CD4-positive, CD25-positive, alpha-beta regulatory T cell (primary cell): ENCODE data around the gene KPRP. TPM values are rescaled to one million over a fixed set of nuclear protein-coding genes. Genes with fewer than 3 reads are reported as not detected.
A peak's percentile ranks its signal among the peaks of the same experiment; 100 is the strongest.

Experiments used
- ATAC-seq, 2 donors: fragments of 150-1000 bp; cut with Tn5 transposase; one replicate each; pipeline ENCODE4 v1.10.0; 2021; ENCODE audit warnings: low read depth in 2 of 2, moderate number of reproducible peaks in 2 of 2, moderate library complexity in 1 of 2
- DNase-seq, 3 donors: peaks; one replicate each; pipeline versions ENCODE4 v3.0.0 to v3.0.0-alpha.2; 2012 to 2022; ENCODE audit warnings: mixed read lengths in 1 of 3
- H3K27ac ChIP-seq: one replicate; pipeline ENCODE4 v1.7.0; 2013; ENCODE audit warnings: mild to moderate bottlenecking, low read length; ENCODE audit not compliant: insufficient read depth, poor library complexity, severe bottlenecking
- H3K27me3 ChIP-seq: one replicate; pipeline ENCODE4 v1.7.0; 2013; ENCODE audit warnings: low read length; ENCODE audit not compliant: control insufficient read depth, insufficient read depth
- H3K36me3 ChIP-seq: one replicate; pipeline ENCODE4 v1.7.0; 2013; ENCODE audit warnings: mild to moderate bottlenecking, low read length, moderate library complexity; ENCODE audit not compliant: control insufficient read depth, insufficient read depth
- H3K4me1 ChIP-seq: 2 replicates; pipeline ENCODE4 v1.7.0; 2013; ENCODE audit warnings: mild to moderate bottlenecking, low read length; ENCODE audit not compliant: insufficient read depth, control insufficient read depth, poor library complexity, severe bottlenecking
- H3K4me3 ChIP-seq: one replicate; pipeline ENCODE4 v1.7.0; 2013; ENCODE audit warnings: low read depth, mild to moderate bottlenecking, low read length, moderate library complexity
- H3K9me3 ChIP-seq, 2 experiments: 1 replicate in 1 of 2; 2 replicates in 1 of 2; pipeline ENCODE4 v1.7.0; 2013; ENCODE audit warnings: low read length in 2 of 2, mild to moderate bottlenecking in 1 of 2, moderate library complexity in 1 of 2; ENCODE audit not compliant: control insufficient read depth in 2 of 2
- H3K27ac Mint-ChIP-seq, 3 donors: one replicate each; pipeline ENCODE4 v1.8.0; 2020 to 2022; ENCODE audit warnings: mild to moderate bottlenecking in 3 of 3, mixed read lengths in 3 of 3, moderate library complexity in 2 of 3
- H3K27me3 Mint-ChIP-seq: one replicate; pipeline ENCODE4 v1.8.0; 2022; ENCODE audit warnings: mild to moderate bottlenecking, mixed read lengths
- H3K36me3 Mint-ChIP-seq: one replicate; pipeline ENCODE4 v1.8.0; 2020; ENCODE audit warnings: mixed read lengths
- H3K4me1 Mint-ChIP-seq, 4 donors: one replicate each; pipeline ENCODE4 v1.8.0; 2020 to 2022; ENCODE audit warnings: mixed read lengths in 4 of 4, mild to moderate bottlenecking in 1 of 4
- H3K4me3 Mint-ChIP-seq, 4 donors: one replicate each; pipeline ENCODE4 v1.8.0; 2020 to 2022; ENCODE audit warnings: mild to moderate bottlenecking in 4 of 4, mixed read lengths in 4 of 4, moderate library complexity in 3 of 4
- H3K9me3 Mint-ChIP-seq, 7 donors: one replicate each; pipeline ENCODE4 v1.8.0; 2020 to 2022; ENCODE audit warnings: mixed read lengths in 7 of 7, mild to moderate bottlenecking in 3 of 7, moderate library complexity in 2 of 7
- polyA plus RNA-seq, 4 donors: library from polyadenylated mRNA; unstranded; fragments of 300-500 nt; fragmentation: Illumina TruSeq; gene quantifications; one replicate each; pipeline ENCODE4 v1.2.3, GENCODE V29; 2021
- total RNA-seq: library from RNA; stranded (reverse); gene quantifications from one replicate; pipeline ENCODE4 v1.2.3, GENCODE V29; 2022

Gene KPRP
- total and polyA plus RNA-seq, 5 donors from 2014 or later: not detected

DNA sequence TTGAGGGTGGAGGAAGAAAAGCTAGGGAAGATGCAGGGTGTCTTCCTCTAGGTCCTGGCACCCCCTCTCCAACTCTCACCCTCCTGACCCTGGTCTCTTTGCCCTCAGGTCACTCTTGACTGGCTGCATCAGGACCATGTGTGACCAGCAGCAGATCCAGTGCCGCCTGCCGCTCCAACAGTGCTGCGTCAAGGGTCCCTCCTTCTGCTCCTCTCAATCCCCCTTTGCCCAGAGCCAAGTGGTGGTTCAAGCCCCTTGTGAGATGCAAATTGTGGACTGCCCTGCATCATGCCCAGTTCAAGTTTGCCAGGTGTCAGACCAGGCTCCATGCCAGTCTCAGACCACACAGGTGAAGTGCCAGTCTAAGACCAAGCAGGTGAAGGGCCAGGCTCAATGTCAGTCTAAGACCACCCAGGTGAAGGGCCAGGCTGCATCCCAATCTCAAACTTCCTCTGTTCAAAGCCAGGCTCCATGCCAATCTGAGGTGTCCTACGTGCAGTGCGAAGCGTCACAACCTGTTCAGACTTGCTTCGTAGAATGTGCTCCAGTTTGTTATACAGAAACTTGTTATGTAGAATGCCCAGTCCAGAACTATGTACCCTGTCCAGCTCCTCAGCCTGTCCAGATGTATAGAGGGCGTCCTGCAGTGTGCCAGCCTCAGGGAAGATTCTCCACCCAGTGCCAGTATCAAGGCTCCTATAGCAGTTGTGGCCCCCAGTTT is 1.8 kb downstream of the KPRP start:
- H3K27me3 Mint-ChIP-seq: peaks cover 9% of the 10 kb centered on the region
- ATAC-seq (no peak), DNase-seq (no peak)
- no peaks in the 10 kb centered on the region for H3K36me3 Mint-ChIP-seq
- H3K36me3 ChIP-seq: no peaks in the 10 kb centered on the region
- no peaks in the 10 kb centered on the region for H3K9me3 ChIP-seq
- no peak overlapping the region for H3K4me3 ChIP-seq
- H3K9me3 Mint-ChIP-seq: peaks cover 0 to 5% (median 0%) of the 10 kb centered on the region in 7 donors
- no peak overlapping the region for H3K27ac ChIP-seq
- H3K4me3 Mint-ChIP-seq: no peak overlapping the region
- no peaks in the 10 kb centered on the region for H3K4me1 ChIP-seq
- H3K27me3 ChIP-seq: no peaks in the 10 kb centered on the region
- peak overlapping the region in 1 of 3 donors; percentile 83 for H3K27ac Mint-ChIP-seq
- H3K4me1 Mint-ChIP-seq: no peaks in the 10 kb centered on the region

DNA sequence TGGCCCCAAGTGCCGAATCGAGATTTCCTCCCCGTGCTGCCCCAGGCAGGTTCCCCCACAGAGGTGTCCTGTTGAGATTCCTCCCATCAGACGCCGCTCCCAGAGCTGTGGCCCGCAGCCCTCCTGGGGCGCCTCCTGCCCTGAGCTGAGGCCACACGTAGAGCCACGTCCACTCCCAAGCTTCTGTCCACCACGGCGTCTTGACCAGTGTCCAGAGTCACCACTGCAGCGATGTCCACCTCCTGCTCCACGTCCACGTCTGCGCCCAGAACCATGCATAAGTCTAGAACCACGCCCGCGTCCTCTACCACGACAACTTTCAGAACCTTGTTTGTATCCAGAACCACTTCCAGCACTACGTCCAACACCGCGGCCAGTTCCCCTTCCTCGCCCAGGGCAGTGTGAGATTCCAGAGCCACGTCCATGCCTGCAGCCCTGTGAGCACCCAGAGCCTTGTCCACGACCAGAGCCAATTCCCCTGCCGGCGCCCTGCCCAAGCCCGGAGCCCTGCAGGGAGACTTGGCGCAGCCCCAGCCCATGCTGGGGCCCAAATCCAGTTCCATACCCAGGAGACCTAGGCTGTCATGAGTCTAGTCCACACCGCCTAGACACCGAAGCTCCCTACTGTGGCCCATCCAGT is 2.8 kb downstream of the KPRP start:
- H3K27me3 ChIP-seq: no peaks in the 10 kb centered on the region
- DNase-seq (no peak), ATAC-seq (no peak)
- H3K27ac ChIP-seq: no peak overlapping the region
- H3K9me3 Mint-ChIP-seq: peaks cover 0 to 5% (median 0%) of the 10 kb centered on the region in 7 donors
- H3K4me1 Mint-ChIP-seq: no peaks in the 10 kb centered on the region
- H3K36me3 ChIP-seq: no peaks in the 10 kb centered on the region
- H3K9me3 ChIP-seq: no peaks in the 10 kb centered on the region
- no peaks in the 10 kb centered on the region for H3K4me1 ChIP-seq
- H3K27me3 Mint-ChIP-seq: peaks cover 9% of the 10 kb centered on the region
- no peak overlapping the region for H3K27ac Mint-ChIP-seq
- H3K36me3 Mint-ChIP-seq: no peaks in the 10 kb centered on the region
- H3K4me3 ChIP-seq: no peak overlapping the region
- peak overlapping the region in 1 of 4 donors; percentile 24 for H3K4me3 Mint-ChIP-seq

DNA sequence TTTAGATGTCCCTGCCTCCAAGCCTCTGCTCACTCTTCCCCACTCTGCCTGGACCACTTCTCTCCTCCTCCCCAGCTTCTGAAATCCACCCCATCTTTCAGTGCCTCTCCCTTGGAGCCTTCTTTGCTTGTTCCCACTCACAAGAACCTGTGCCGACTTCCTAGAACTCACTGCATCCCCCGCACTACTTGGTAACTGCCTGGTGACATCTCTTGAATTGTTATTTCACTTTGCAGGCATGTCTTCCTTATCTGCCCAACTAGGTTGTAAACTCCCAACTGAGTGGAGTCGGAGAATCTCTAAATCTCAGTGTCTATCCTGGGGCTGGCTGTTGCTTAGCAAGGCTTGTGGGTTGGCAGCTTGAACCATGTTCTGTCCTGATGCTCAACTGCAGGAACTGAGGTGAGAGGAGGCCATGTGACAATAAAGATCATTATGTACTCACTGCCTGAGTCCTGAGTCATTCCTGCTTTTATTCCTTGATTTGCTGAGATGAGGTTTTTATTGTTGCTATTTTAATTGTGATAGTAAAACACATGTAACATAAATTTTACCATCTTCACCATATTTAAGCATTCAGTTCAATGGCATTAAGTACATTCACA is 3.9 kb downstream of the KPRP start:
- no peaks in the 10 kb centered on the region for H3K4me1 ChIP-seq
- no peaks in the 10 kb centered on the region for H3K9me3 ChIP-seq
- H3K36me3 ChIP-seq: no peaks in the 10 kb centered on the region
- H3K4me1 Mint-ChIP-seq: no peaks in the 10 kb centered on the region
- peaks cover 9% of the 10 kb centered on the region for H3K27me3 Mint-ChIP-seq
- H3K4me3 ChIP-seq: no peak overlapping the region
- no peaks in the 10 kb centered on the region for H3K36me3 Mint-ChIP-seq
- DNase-seq (no peak), ATAC-seq (no peak)
- H3K4me3 Mint-ChIP-seq: no peak overlapping the region
- no peak overlapping the region for H3K27ac ChIP-seq
- peak overlapping the region in 1 of 3 donors; percentile 40 for H3K27ac Mint-ChIP-seq
- no peaks in the 10 kb centered on the region for H3K27me3 ChIP-seq
- peaks cover 0 to 5% (median 0%) of the 10 kb centered on the region in 7 donors for H3K9me3 Mint-ChIP-seq

DNA sequence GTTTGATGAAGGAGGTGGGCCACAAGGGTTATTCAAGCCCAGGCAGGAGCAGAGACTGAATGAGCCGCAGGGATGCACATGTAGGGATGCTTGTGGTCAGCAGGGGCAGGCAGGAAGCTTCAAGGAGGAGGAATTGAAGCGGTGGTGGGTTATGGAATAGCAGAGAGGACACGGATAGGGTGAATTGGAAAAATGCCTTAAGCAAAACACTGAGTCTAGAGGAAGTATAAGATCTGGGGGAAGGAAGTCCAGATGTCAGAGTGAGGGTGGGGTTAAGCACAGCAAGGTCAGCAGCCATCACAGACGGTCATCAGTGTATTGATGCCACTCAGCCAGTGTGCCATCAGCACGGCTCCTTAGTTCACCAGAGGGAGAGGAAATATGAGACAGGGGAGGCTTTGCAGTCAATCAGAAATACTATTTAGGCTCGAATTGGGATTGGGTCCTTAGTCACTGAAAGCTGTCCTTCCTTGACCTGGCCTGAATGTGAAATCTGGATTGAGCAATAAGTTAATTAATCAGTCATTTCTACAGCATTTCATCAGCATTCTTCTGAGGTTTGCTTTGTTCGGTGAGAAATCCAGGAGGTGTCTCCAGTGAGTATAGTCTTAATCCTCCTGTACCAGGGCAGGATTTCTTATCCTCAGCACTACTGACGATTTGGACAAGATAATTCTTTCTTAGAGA is 11.2 kb downstream of the KPRP start:
- ATAC-seq (no peak), DNase-seq (no peak)
- no peak overlapping the region for H3K27ac Mint-ChIP-seq
- no peak overlapping the region for H3K4me3 ChIP-seq
- H3K27ac ChIP-seq: no peak overlapping the region
- H3K27me3 ChIP-seq: no peaks in the 10 kb centered on the region
- H3K4me1 Mint-ChIP-seq: no peaks in the 10 kb centered on the region
- no peaks in the 10 kb centered on the region for H3K36me3 ChIP-seq
- no peaks in the 10 kb centered on the region for H3K4me1 ChIP-seq
- no peaks in the 10 kb centered on the region for H3K36me3 Mint-ChIP-seq
- H3K9me3 ChIP-seq: no peaks in the 10 kb centered on the region
- H3K9me3 Mint-ChIP-seq: peaks cover 0 to 2% (median 0%) of the 10 kb centered on the region in 7 donors
- H3K4me3 Mint-ChIP-seq: no peak overlapping the region
- H3K27me3 Mint-ChIP-seq: no peaks in the 10 kb centered on the region

DNA sequence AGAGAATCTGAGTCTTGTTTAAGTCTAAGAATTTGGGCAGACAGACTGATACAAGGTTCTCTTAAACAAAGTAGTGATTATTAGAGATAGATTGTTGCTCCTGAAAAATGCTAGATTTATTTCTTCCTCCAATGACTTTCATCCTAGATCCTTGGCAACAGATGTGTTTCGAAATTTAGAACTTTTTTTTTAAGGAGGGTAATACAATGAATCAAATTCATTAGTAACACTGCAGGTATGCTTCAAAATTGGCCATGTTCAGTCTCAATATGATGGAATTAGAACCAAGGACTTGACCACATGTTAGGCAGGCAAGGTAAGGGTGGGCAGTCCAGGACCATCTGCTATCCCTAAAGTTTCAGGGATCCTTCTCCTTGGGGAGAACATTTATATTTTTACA is 12.6 kb downstream of the KPRP start:
- H3K27me3 ChIP-seq: no peaks in the 10 kb centered on the region
- no peak for ATAC-seq
- H3K4me3 ChIP-seq: no peak overlapping the region
- Mint-ChIP-seq H3K27ac (peak overlapping the region in 1 of 3 donors; percentile 11), H3K4me3 (no peak overlapping the region), H3K27me3 (no peaks in the 10 kb centered on the region), H3K36me3 (no peaks in the 10 kb centered on the region), H3K4me1 (no peaks in the 10 kb centered on the region), H3K9me3 (peaks cover 0 to 2% (median 0%) of the 10 kb centered on the region in 7 donors)
- no peaks in the 10 kb centered on the region for H3K9me3 ChIP-seq
- DNase-seq: no peak
- H3K27ac ChIP-seq: no peak overlapping the region
- H3K4me1 ChIP-seq: no peaks in the 10 kb centered on the region
- no peaks in the 10 kb centered on the region for H3K36me3 ChIP-seq

DNA sequence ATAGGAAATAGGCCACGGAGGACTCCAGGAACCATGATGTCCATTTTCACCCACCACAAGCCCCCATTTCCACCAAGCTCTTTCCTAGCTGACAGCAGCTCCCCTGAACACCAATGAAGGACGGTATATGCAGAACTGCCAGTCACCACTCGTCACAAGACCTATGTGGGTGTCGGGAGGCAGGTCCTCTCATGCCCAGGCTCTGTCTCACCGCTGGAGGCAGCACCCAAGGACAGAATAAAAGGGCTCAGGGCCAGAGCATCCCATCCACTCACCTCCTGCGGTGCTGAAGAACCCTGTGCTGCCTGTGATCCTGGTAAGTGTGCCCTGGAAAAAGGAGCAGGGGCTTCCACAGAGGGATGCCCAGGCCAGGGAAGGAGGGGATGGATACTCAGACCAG is 17.1 kb downstream of the KPRP start, which contains the start of gene LCE1F:
Gene LCE1F (plus strand): TSS at position 266 of the 400 bp plus-strand sequence. CDS start 1,232 bp downstream, outside the sequence.
- H3K27ac Mint-ChIP-seq: peak within 1 kb of the TSS in 1 of 3 donors; percentile 45
- H3K9me3 Mint-ChIP-seq: peaks cover 0 to 4% (median 0%) of the 10 kb centered on the region in 7 donors
- H3K4me3 Mint-ChIP-seq: no peak within 1 kb of the TSS
- H3K36me3 ChIP-seq: no peaks in the 10 kb centered on the region
- H3K36me3 Mint-ChIP-seq: no peaks in the 10 kb centered on the region
- H3K4me1 ChIP-seq: no peaks in the 10 kb centered on the region
- H3K27me3 Mint-ChIP-seq: no peaks in the 10 kb centered on the region
- ATAC-seq (no peak), DNase-seq (no peak)
- H3K27ac ChIP-seq: no peak within 1 kb of the TSS
- peaks cover 0 to 3% (median 0%) of the 10 kb centered on the region in 4 donors for H3K4me1 Mint-ChIP-seq
- no peak within 1 kb of the TSS for H3K4me3 ChIP-seq
- H3K9me3 ChIP-seq: no peaks in the 10 kb centered on the region
- H3K27me3 ChIP-seq: no peaks in the 10 kb centered on the region

DNA sequence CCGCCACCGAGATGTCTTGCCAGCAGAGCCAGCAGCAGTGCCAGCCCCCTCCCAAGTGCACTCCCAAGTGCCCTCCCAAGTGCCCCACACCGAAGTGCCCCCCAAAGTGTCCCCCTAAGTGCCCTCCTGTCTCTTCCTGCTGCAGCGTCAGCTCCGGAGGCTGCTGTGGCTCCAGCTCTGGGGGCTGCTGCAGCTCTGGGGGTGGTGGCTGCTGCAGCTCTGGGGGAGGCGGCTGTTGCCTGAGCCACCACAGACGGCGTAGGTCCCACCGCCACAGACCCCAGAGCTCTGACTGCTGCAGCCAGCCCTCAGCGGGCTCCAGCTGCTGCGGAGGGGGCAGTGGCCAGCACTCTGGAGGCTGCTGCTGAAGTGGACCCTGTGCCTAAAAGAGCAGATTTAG is 18.5 kb downstream of the KPRP start:
- peaks cover 0 to 4% (median 0%) of the 10 kb centered on the region in 7 donors for H3K9me3 Mint-ChIP-seq
- no peaks in the 10 kb centered on the region for H3K27me3 ChIP-seq

More for the DNA sequence above, 18.5 kb downstream of the KPRP start:
- H3K4me3 ChIP-seq: no peak overlapping the region
- DNase-seq (no peak), ATAC-seq (no peak)
- H3K9me3 ChIP-seq: no peaks in the 10 kb centered on the region
- no peaks in the 10 kb centered on the region for H3K27me3 Mint-ChIP-seq
- no peaks in the 10 kb centered on the region for H3K36me3 ChIP-seq
- no peak overlapping the region for H3K27ac Mint-ChIP-seq
- no peak overlapping the region for H3K4me3 Mint-ChIP-seq
- peaks cover 0 to 3% (median 0%) of the 10 kb centered on the region in 4 donors for H3K4me1 Mint-ChIP-seq
- no peak overlapping the region for H3K27ac ChIP-seq
- H3K36me3 Mint-ChIP-seq: no peaks in the 10 kb centered on the region
- H3K4me1 ChIP-seq: no peaks in the 10 kb centered on the region
